Panc1 (cell line): ENCODE data around the gene NEURL2.

Source experiments
- POLR2AphosphoS5 ChIP-seq: IDR thresholded peaks from 2 replicates; pipeline ENCODE4 v1.6.1; 2012; ENCODE audit warnings: mild to moderate bottlenecking, low read depth, low read length, moderate library complexity
- SIN3A ChIP-seq: IDR thresholded peaks from 2 replicates; pipeline ENCODE4 v1.6.1; 2012; ENCODE audit warnings: low read depth, mild to moderate bottlenecking, low read length, moderate library complexity, borderline replicate concordance; ENCODE audit not compliant: insufficient read depth
- TF ChIP-seq, protein P1 (sequence below): fragments of 450-650 bp; IDR thresholded peaks from 2 replicates; pipeline ENCODE4 v1.5.1; 2017; ENCODE audit warnings: mild to moderate bottlenecking
- TF ChIP-seq, protein P2 (sequence below), 2 experiments: IDR thresholded peaks; 2 replicates each; pipeline ENCODE4 v1.6.1; 2011 to 2012; ENCODE audit warnings: low read depth in 2 of 2, control low read depth in 1 of 2, low read length in 1 of 2, mild to moderate bottlenecking in 1 of 2, moderate library complexity in 1 of 2; ENCODE audit not compliant: insufficient read depth in 1 of 2

DNA sequence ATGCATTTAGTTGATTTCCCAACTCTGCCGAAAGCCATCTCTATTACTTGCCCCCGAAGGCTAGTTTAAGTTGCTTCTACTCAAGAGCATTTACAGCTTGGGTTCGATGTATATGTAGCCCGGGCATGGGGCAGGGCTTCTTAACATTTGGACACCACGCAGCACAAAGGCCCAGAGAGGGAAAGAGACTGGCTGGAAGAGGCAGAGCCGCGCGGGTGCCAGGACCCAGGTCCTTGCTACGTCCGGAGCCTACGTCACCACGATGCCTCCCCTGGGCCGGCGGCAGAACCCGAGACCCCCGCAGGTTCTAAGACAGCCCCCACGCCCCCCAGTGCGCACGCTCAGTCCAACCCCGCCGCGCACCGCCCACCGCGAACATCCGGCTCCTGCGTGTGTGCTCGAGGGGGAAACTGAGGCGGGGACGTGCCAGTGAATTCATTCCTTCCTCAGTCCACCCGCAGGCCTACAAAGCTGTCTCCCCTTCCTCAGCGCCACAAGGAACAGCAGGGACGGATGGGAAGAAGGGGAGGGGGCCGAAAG is 43.1 kb upstream of the NEURL2 start:
- TF ChIP-seq, protein P1, sequence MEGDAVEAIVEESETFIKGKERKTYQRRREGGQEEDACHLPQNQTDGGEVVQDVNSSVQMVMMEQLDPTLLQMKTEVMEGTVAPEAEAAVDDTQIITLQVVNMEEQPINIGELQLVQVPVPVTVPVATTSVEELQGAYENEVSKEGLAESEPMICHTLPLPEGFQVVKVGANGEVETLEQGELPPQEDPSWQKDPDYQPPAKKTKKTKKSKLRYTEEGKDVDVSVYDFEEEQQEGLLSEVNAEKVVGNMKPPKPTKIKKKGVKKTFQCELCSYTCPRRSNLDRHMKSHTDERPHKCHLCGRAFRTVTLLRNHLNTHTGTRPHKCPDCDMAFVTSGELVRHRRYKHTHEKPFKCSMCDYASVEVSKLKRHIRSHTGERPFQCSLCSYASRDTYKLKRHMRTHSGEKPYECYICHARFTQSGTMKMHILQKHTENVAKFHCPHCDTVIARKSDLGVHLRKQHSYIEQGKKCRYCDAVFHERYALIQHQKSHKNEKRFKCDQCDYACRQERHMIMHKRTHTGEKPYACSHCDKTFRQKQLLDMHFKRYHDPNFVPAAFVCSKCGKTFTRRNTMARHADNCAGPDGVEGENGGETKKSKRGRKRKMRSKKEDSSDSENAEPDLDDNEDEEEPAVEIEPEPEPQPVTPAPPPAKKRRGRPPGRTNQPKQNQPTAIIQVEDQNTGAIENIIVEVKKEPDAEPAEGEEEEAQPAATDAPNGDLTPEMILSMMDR, result no peak
- TF ChIP-seq POLR2AphosphoS5 (no peak), SIN3A (no peak)
- TF ChIP-seq, protein P2, sequence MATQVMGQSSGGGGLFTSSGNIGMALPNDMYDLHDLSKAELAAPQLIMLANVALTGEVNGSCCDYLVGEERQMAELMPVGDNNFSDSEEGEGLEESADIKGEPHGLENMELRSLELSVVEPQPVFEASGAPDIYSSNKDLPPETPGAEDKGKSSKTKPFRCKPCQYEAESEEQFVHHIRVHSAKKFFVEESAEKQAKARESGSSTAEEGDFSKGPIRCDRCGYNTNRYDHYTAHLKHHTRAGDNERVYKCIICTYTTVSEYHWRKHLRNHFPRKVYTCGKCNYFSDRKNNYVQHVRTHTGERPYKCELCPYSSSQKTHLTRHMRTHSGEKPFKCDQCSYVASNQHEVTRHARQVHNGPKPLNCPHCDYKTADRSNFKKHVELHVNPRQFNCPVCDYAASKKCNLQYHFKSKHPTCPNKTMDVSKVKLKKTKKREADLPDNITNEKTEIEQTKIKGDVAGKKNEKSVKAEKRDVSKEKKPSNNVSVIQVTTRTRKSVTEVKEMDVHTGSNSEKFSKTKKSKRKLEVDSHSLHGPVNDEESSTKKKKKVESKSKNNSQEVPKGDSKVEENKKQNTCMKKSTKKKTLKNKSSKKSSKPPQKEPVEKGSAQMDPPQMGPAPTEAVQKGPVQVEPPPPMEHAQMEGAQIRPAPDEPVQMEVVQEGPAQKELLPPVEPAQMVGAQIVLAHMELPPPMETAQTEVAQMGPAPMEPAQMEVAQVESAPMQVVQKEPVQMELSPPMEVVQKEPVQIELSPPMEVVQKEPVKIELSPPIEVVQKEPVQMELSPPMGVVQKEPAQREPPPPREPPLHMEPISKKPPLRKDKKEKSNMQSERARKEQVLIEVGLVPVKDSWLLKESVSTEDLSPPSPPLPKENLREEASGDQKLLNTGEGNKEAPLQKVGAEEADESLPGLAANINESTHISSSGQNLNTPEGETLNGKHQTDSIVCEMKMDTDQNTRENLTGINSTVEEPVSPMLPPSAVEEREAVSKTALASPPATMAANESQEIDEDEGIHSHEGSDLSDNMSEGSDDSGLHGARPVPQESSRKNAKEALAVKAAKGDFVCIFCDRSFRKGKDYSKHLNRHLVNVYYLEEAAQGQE (IDR thresholded peaks at IDR 0.05; ENCODE audit: insufficient read depth in 1 of 2, low read depth in 2 of 2, low read length in 1 of 2), result no peak
